Neural cell (in vitro differentiated cells): ENCODE results near the gene LDB3.

Experiments
- EP300 ChIP-seq: fragments of 450-650 bp; conservative IDR thresholded peaks from 2 replicates; pipeline ENCODE4 v1.6.1; 2014; ENCODE audit warnings: antibody characterized with exemption, mild to moderate bottlenecking, moderate library complexity; ENCODE audit not compliant: poor library complexity, severe bottlenecking
- EZH2 ChIP-seq: fragments of 200-600, 300-800 bp; shearing (Covaris generic), sonication (generic); IDR thresholded peaks from 2 replicates; pipeline ENCODE4 v1.6.1; 2014; ENCODE audit warnings: antibody characterized with exemption, low read length, borderline replicate concordance, mild to moderate bottlenecking; ENCODE audit not compliant: insufficient read depth, poor library complexity, severe bottlenecking
- TAF1 ChIP-seq: IDR thresholded peaks from 2 replicates; pipeline ENCODE4 v1.6.1; 2012; ENCODE audit warnings: low read depth
- TF ChIP-seq, protein P1 (sequence below): fragments of 450-650 bp; IDR thresholded peaks from 2 replicates; pipeline ENCODE4 v1.5.1; 2014; ENCODE audit warnings: antibody characterized with exemption, mild to moderate bottlenecking, moderate library complexity; ENCODE audit not compliant: poor library complexity, severe bottlenecking
- TF ChIP-seq, protein P2 (sequence below): IDR thresholded peaks from 2 replicates; pipeline ENCODE4 v1.6.1; 2012; ENCODE audit warnings: borderline replicate concordance

DNA sequence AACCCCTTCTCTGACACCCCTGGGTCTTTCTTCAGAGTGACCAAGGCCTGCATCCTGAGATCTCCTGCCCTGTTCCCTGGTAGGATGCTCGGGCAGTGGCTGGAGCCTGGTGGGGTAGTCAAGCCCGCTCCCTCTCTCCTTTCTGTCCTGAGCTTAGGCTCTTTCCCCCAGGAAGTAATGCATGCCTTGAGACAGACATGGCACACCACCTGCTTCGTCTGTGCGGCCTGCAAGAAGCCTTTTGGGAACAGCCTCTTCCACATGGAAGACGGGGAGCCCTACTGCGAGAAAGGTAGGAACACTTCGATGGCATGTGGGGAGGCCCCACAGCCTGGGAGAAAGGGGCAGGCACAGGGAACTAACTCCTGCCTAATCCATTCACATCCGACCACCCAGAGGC, 50.2 kb downstream of the LDB3 start:
- TF ChIP-seq, protein P1, sequence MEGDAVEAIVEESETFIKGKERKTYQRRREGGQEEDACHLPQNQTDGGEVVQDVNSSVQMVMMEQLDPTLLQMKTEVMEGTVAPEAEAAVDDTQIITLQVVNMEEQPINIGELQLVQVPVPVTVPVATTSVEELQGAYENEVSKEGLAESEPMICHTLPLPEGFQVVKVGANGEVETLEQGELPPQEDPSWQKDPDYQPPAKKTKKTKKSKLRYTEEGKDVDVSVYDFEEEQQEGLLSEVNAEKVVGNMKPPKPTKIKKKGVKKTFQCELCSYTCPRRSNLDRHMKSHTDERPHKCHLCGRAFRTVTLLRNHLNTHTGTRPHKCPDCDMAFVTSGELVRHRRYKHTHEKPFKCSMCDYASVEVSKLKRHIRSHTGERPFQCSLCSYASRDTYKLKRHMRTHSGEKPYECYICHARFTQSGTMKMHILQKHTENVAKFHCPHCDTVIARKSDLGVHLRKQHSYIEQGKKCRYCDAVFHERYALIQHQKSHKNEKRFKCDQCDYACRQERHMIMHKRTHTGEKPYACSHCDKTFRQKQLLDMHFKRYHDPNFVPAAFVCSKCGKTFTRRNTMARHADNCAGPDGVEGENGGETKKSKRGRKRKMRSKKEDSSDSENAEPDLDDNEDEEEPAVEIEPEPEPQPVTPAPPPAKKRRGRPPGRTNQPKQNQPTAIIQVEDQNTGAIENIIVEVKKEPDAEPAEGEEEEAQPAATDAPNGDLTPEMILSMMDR = no peak
- TF ChIP-seq EP300 (no peak), EZH2 (no peak), TAF1 (no peak)
- TF ChIP-seq, protein P2, sequence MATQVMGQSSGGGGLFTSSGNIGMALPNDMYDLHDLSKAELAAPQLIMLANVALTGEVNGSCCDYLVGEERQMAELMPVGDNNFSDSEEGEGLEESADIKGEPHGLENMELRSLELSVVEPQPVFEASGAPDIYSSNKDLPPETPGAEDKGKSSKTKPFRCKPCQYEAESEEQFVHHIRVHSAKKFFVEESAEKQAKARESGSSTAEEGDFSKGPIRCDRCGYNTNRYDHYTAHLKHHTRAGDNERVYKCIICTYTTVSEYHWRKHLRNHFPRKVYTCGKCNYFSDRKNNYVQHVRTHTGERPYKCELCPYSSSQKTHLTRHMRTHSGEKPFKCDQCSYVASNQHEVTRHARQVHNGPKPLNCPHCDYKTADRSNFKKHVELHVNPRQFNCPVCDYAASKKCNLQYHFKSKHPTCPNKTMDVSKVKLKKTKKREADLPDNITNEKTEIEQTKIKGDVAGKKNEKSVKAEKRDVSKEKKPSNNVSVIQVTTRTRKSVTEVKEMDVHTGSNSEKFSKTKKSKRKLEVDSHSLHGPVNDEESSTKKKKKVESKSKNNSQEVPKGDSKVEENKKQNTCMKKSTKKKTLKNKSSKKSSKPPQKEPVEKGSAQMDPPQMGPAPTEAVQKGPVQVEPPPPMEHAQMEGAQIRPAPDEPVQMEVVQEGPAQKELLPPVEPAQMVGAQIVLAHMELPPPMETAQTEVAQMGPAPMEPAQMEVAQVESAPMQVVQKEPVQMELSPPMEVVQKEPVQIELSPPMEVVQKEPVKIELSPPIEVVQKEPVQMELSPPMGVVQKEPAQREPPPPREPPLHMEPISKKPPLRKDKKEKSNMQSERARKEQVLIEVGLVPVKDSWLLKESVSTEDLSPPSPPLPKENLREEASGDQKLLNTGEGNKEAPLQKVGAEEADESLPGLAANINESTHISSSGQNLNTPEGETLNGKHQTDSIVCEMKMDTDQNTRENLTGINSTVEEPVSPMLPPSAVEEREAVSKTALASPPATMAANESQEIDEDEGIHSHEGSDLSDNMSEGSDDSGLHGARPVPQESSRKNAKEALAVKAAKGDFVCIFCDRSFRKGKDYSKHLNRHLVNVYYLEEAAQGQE = no peak
